Endodermal cell (in vitro differentiated cells): ENCODE measurements around the gene PLAAT3. TPM values are rescaled to one million over a fixed set of nuclear protein-coding genes. Genes with fewer than 3 reads are reported as not detected.

ENCODE experiments used
- DNase-seq: peaks from one replicate; pipeline ENCODE4 v3.0.0-alpha.2; 2017
- H3K27ac ChIP-seq: 2 replicates; pipeline ENCODE4 v1.5.1; 2013; ENCODE audit warnings: mild to moderate bottlenecking, low read depth, low read length, moderate library complexity
- H3K27me3 ChIP-seq: 2 replicates; pipeline ENCODE4 v1.6.1; 2013; ENCODE audit warnings: mild to moderate bottlenecking, low read length, moderate library complexity; ENCODE audit not compliant: insufficient read depth, control insufficient read depth, poor library complexity, severe bottlenecking
- H3K36me3 ChIP-seq: 2 replicates; pipeline ENCODE4 v1.7.0; 2013; ENCODE audit warnings: mild to moderate bottlenecking, low read length, moderate library complexity; ENCODE audit not compliant: control insufficient read depth, insufficient read depth
- H3K4me1 ChIP-seq: one replicate; pipeline ENCODE4 v1.7.0; 2013; ENCODE audit warnings: low read length; ENCODE audit not compliant: control insufficient read depth, insufficient read depth
- H3K4me3 ChIP-seq: 2 replicates; pipeline ENCODE4 v1.5.1; 2013; ENCODE audit warnings: mild to moderate bottlenecking, low read length, moderate library complexity
- H3K9ac ChIP-seq: 2 replicates; pipeline ENCODE4 v1.6.1; 2013; ENCODE audit warnings: mild to moderate bottlenecking, low read length, moderate library complexity; ENCODE audit not compliant: poor library complexity, severe bottlenecking; ENCODE audit errors: extremely low read depth
- H3K9me3 ChIP-seq: 2 replicates; pipeline ENCODE4 v1.6.1; 2013; ENCODE audit warnings: mild to moderate bottlenecking, low read length, moderate library complexity; ENCODE audit not compliant: control insufficient read depth
- H3K27ac Mint-ChIP-seq: 2 replicates; pipeline ENCODE4 v1.8.0; 2020; ENCODE audit warnings: mixed read lengths
- H3K27me3 Mint-ChIP-seq: 2 replicates; pipeline ENCODE4 v1.8.0; 2021; ENCODE audit warnings: mild to moderate bottlenecking, mixed read lengths; ENCODE audit not compliant: insufficient read depth
- H3K36me3 Mint-ChIP-seq: 2 replicates; pipeline ENCODE4 v1.8.0; 2020; ENCODE audit warnings: low read depth, mixed read lengths
- H3K4me1 Mint-ChIP-seq: 2 replicates; pipeline ENCODE4 v1.8.0; 2020; ENCODE audit warnings: mixed read lengths
- H3K4me3 Mint-ChIP-seq: 2 replicates; pipeline ENCODE4 v1.8.0; 2020; ENCODE audit warnings: mild to moderate bottlenecking, moderate library complexity, mixed read lengths
- H3K9me3 Mint-ChIP-seq: 2 replicates; pipeline ENCODE4 v1.8.0; 2020; ENCODE audit warnings: mild to moderate bottlenecking, mixed read lengths
- CTCF ChIP-seq: fragments of 200-600 bp; sonication (generic); conservative IDR thresholded peaks from 2 replicates; pipeline ENCODE4 v1.5.0; 2021; ENCODE audit warnings: antibody characterized with exemption, mild to moderate bottlenecking
- WGBS, 2 experiments: methylation state at CpG; one replicate each; pipeline versions ENCODE4 v1.1.5 to v1.1.7; 2013; ENCODE audit warnings: missing lambda C conversion rate in 2 of 2, mixed read lengths in 1 of 2; ENCODE audit not compliant: insufficient coverage in 1 of 2, insufficient read length in 1 of 2; 5-methylcytosine and 5-hydroxymethylcytosine counted together
- total RNA-seq, 2 donors: library from RNA; stranded (reverse); fragmentation: NEBNext Ultra II Directional in 1 of 2; extraction: Animal tissue kit (Norgen Biotek cat#: 25700) in 1 of 2; gene quantifications; 2 replicates in 1 of 2; 3 replicates in 1 of 2; pipeline ENCODE4 v1.2.1, GENCODE V29; 2021

PLAAT3 gene
- total RNA-seq, 2 donors from 2014 or later = 33.5 to 45.9 TPM

- Mint-ChIP-seq H3K4me3 (no peak overlapping the region), H3K27me3 (no peaks in the 10 kb centered on the region), H3K27ac (no peak overlapping the region), H3K4me1 (no peaks in the 10 kb centered on the region), H3K36me3 (peaks cover 52% of the 10 kb centered on the region), H3K9me3 (no peaks in the 10 kb centered on the region)
- Histone ChIP-seq H3K4me1 (no peaks in the 10 kb centered on the region), H3K9ac (no peak overlapping the region), H3K27me3 (no peaks in the 10 kb centered on the region), H3K27ac (no peak overlapping the region), H3K9me3 (no peaks in the 10 kb centered on the region), H3K36me3 (peaks cover 60% of the 10 kb centered on the region), H3K4me3 (no peak overlapping the region)
- 83 to 97% methylated on average over 3 of the region's 3 CpGs for WGBS, 2 experiments
- no peak for DNase-seq
- TF ChIP-seq CTCF = no peak
These were observed 38.4 kb upstream of the PLAAT3 start for GRCh38 chr11:63652671-63653070.

GRCh38 chr11:63643205-63643604 lies 29.0 kb upstream of the PLAAT3 start:
- Histone ChIP-seq H3K4me1 (peaks cover 6% of the 10 kb centered on the region), H3K27me3 (no peaks in the 10 kb centered on the region), H3K36me3 (peaks cover 71% of the 10 kb centered on the region), H3K4me3 (peak overlapping the region; percentile 4), H3K27ac (no peak overlapping the region), H3K9ac (no peak overlapping the region), H3K9me3 (no peaks in the 10 kb centered on the region)
- 84 to 100% methylated on average over 2 to 3 of the region's 3 CpGs for WGBS, 2 experiments
- peaks cover 66% of the 10 kb centered on the region for H3K36me3 Mint-ChIP-seq
- peaks cover 13% of the 10 kb centered on the region for H3K4me1 Mint-ChIP-seq
- TF ChIP-seq CTCF = no peak
- no peak overlapping the region for H3K4me3 Mint-ChIP-seq
- no peaks in the 10 kb centered on the region for H3K27me3 Mint-ChIP-seq
- peak; percentile 2 for DNase-seq
- no peak overlapping the region for H3K27ac Mint-ChIP-seq
- H3K9me3 Mint-ChIP-seq = no peaks in the 10 kb centered on the region

GRCh38 chr11:63641727-63642126 lies 27.5 kb upstream of the PLAAT3 start:
- H3K36me3 Mint-ChIP-seq = peaks cover 64% of the 10 kb centered on the region
- H3K9ac ChIP-seq = no peak overlapping the region
- H3K4me1 Mint-ChIP-seq = peaks cover 13% of the 10 kb centered on the region
- no peaks in the 10 kb centered on the region for H3K27me3 ChIP-seq
- no peak overlapping the region for H3K27ac ChIP-seq
- peaks cover 71% of the 10 kb centered on the region for H3K36me3 ChIP-seq
- H3K4me3 ChIP-seq = no peak overlapping the region
- no peaks in the 10 kb centered on the region for H3K9me3 Mint-ChIP-seq
- H3K27ac Mint-ChIP-seq = no peak overlapping the region
- DNase-seq = no peak
- H3K4me3 Mint-ChIP-seq = no peak overlapping the region
- H3K4me1 ChIP-seq = peaks cover 6% of the 10 kb centered on the region
- no peaks in the 10 kb centered on the region for H3K27me3 Mint-ChIP-seq
- no peak for TF ChIP-seq CTCF
- H3K9me3 ChIP-seq = no peaks in the 10 kb centered on the region
